ENCODE data around the gene TMEM250.
"Not testable (repeated sequence)": the region's sequence is repeated elsewhere in the genome, so short reads cannot be mapped to it uniquely, and the experiment has no call there.

TMEM250 gene

GRCh38 chr9:136104488-136104800 lies 14.2 kb downstream of the TMEM250 start:
- DNase-seq (ENCODE audit: low read depth, low spot score): no peak
- no peak overlapping the region for H3K4me3 ChIP-seq (ENCODE audit: low read depth, low read length)
- CTCF ChIA-PET: no interaction called here
- POLR2A ChIA-PET: no interaction called here
- no peak for TF ChIP-seq CTCF (IDR thresholded peaks at IDR 0.05; ENCODE audit: insufficient read depth, low read length, missing control alignments)

- ChIA-PET CTCF (no interaction called here), POLR2A (no interaction called here)
- no peak for TF ChIP-seq CTCF (IDR thresholded peaks at IDR 0.05; ENCODE audit: insufficient read depth, low read length, missing control alignments)
- no peak overlapping the region for H3K4me3 ChIP-seq (ENCODE audit: low read depth, low read length)
- no peak for DNase-seq (ENCODE audit: low read depth, low spot score)
These were observed 14.8 kb downstream of the TMEM250 start for GRCh38 chr9:136103651-136104487.

GRCh38 chr9:136101615-136102074 lies 17.0 kb downstream of the TMEM250 start:
- POLR2A ChIA-PET; H3K4me3 ChIP-seq (ENCODE audit: low read depth, low read length); DNase-seq (ENCODE audit: low read depth, low spot score); CTCF ChIA-PET: not testable (repeated sequence)

DNA sequence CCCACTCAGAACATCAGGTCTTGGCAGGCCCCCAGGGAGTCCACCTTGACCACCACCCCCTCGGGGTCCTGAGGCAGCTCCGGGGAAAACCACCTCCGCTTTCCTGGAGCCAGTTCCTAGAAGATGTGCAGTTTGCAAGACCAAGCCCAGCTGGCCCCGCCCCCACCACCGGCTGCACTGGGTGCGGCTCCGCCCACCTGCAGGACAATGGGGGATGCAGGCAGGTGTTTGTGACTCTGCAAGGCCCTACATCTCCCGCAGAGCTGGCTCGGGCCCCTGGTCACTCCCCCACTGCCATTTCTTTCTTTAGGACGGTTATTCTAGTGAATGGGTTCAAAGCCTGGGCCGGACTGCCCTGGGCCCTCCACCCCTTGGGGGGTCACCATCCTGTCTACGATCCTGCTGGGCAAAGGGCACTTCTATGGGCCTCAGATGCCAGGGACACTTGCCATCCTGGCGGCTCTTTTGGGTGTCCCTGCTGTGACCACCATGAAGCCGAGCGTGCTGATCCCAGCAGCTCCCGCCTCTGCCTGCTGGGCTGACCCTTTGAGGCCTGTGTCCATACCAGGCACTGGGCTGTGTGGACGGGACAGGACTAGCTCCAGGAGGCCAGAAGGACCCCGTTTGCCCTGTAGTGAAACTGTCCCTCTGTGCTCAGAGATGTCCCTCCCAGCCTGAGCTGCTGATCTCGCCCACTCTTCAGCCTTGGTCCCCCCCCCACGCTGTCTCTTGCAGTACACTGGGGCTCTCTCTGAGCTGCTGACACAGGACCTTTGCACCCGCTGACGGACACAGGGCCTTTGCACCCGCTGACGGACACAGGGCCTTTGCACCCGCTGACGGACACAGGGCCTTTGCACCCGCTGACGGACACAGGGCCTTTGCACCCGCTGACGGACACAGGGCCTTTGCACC lies 17.7 kb downstream of the TMEM250 start:
- no peak for DNase-seq (ENCODE audit: low read depth, low spot score)

GRCh38 chr9:136099542-136099941 lies 19.1 kb downstream of the TMEM250 start:
- H3K4me3 ChIP-seq (ENCODE audit: low read depth, low read length): no peak overlapping the region
- TF ChIP-seq CTCF (IDR thresholded peaks at IDR 0.05; ENCODE audit: insufficient read depth, low read length, missing control alignments): no peak
- ChIA-PET CTCF (interaction anchor here (1.1 kb wide), 1 partner anchor 9 kb away, joined by 3 read pairs; no protein-coding TSS in a partner anchor), POLR2A (no interaction called here)
- DNase-seq (ENCODE audit: low read depth, low spot score): no peak

More for the DNA sequence above, 17.7 kb downstream of the TMEM250 start:
- no peak for TF ChIP-seq CTCF (IDR thresholded peaks at IDR 0.05; ENCODE audit: insufficient read depth, low read length, missing control alignments)
- ChIA-PET CTCF (interaction anchor here (1.2 kb wide), 1 partner anchor 133 kb away, joined by 3 read pairs; no protein-coding TSS in a partner anchor), POLR2A (no interaction called here)
- no peak overlapping the region for H3K4me3 ChIP-seq (ENCODE audit: low read depth, low read length)

- DNase-seq (ENCODE audit: low read depth, low spot score): no peak
- ChIA-PET POLR2A (no interaction called here), CTCF (interaction anchor here (1.1 kb wide), 1 partner anchor 10 kb away, joined by 3 read pairs; no protein-coding TSS in a partner anchor)
- TF ChIP-seq CTCF (IDR thresholded peaks at IDR 0.05; ENCODE audit: insufficient read depth, low read length, missing control alignments): no peak
- H3K4me3 ChIP-seq (ENCODE audit: low read depth, low read length): no peak overlapping the region
These were observed 19.8 kb downstream of the TMEM250 start for GRCh38 chr9:136098844-136099243.

Data from AG04449 (cell line).